Ovary (tissue), 9 donors: Measurements from ENCODE around the gene GIMAP8. TPM values are rescaled to one million over a fixed set of nuclear protein-coding genes. Genes with fewer than 3 reads are reported as not detected.

Source experiments
- DNase-seq, 5 donors: peaks; one replicate each; pipeline ENCODE4 v3.0.0-alpha.2; 2019 to 2020
- H3K27ac ChIP-seq, 2 donors: fragments of 200-600 bp; one replicate each; pipeline versions ENCODE4 v1.5.1 to v1.8.0; 2019 to 2022
- H3K27me3 ChIP-seq: fragments of 200-600 bp; one replicate; pipeline ENCODE4 v1.8.0; 2022
- H3K36me3 ChIP-seq: fragments of 200-600 bp; sonication (generic); one replicate; pipeline ENCODE4 v1.5.1; 2019
- H3K4me1 ChIP-seq: one replicate; pipeline ENCODE4 v1.8.1; 2013; ENCODE audit warnings: mild to moderate bottlenecking, moderate library complexity; ENCODE audit not compliant: insufficient read depth
- H3K4me3 ChIP-seq: fragments of 200-600 bp; sonication (generic); one replicate; pipeline ENCODE4 v1.5.1; 2017
- H3K9me3 ChIP-seq, 2 donors: fragments of 200-600 bp in 1 of 2; sonication (generic) in 1 of 2; one replicate each; pipeline versions ENCODE4 v1.5.1 to v1.8.1; 2013 to 2019; ENCODE audit warnings: mild to moderate bottlenecking in 1 of 2, moderate library complexity in 1 of 2
- EP300 ChIP-seq: sonication (generic); formaldehyde crosslinking; IDR thresholded peaks from one replicate; pipeline ENCODE4 v1.6.1; 2017; ENCODE audit warnings: antibody characterized with exemption
- POLR2A ChIP-seq: fragments of 450-650 bp; IDR thresholded peaks from one replicate; pipeline ENCODE4 v1.6.1; 2017; ENCODE audit warnings: antibody characterized with exemption, mild to moderate bottlenecking, moderate library complexity
- WGBS, 3 donors: extraction: QIAGEN DNeasy Blood & Tissue Kit in 1 of 3; methylation state at CpG; one replicate each; pipeline versions ENCODE4 v1.1.5 to v1.1.7; 2013 to 2017; 5-methylcytosine and 5-hydroxymethylcytosine counted together
- intact Hi-C, 4 donors: fragments of 100-400 bp; cut with DNase I; formaldehyde crosslinking; loops; one replicate each; pipeline versions ENCODE4 v1.11.0 to v1.15.1; 2022 to 2023
- polyA plus RNA-seq, 2 donors: library from polyadenylated mRNA; stranded (reverse); fragments of 200-250 nt in 1 of 2; fragments of 350-450 nt in 1 of 2; fragmentation: Illumina TruSeq in 1 of 2; extraction: RNeasy Lipid Tissue Mini Kit (QIAGEN cat#74804) in 1 of 2; gene quantifications; one replicate each; pipeline ENCODE4 v1.2.3, GENCODE V29; 2013 to 2014
- total RNA-seq, 7 donors: library from RNA; depleted of rRNA in 2 of 7; stranded (reverse); fragments of >200 nt in 2 of 7; fragmentation: NEBNext Ultra II Directional in 3 of 7; extraction: Animal tissue kit (Norgen Biotek cat#: 25700) in 3 of 7; gene quantifications; one replicate each; pipeline versions ENCODE4 v1.1.0 to v1.2.4, GENCODE V29; 2016 to 2023
- TF ChIP-seq, protein P1 (sequence below), 3 donors: fragments of 450-650 bp in 2 of 3; fragments of 200-600 bp in 1 of 3; IDR thresholded peaks; one replicate each; pipeline versions ENCODE4 v1.5.1 to v1.8.0; 2016 to 2022; ENCODE audit warnings: antibody characterized with exemption in 3 of 3, mild to moderate bottlenecking in 1 of 3
- donor health status: DM: no; HTN: no; CAD: no; lungs with moderate emphysema.
- donor health status: DM: no; HTN: no; CAD: no.
- donor health status: Bipolar disorder and iron deficiency.
- donor health status: DM: yes; HTN: yes; CAD: no.
- donor health status: DM: no; HTN: no; CAD: no.
- donor health status: DM: yes; HTN: yes; CAD: no.

Gene GIMAP8
- total and polyA plus RNA-seq, 9 donors: 2.1 to 22.8 (median 6.9) TPM

- intact Hi-C loops: no loop called here
- TF ChIP-seq, protein P1, sequence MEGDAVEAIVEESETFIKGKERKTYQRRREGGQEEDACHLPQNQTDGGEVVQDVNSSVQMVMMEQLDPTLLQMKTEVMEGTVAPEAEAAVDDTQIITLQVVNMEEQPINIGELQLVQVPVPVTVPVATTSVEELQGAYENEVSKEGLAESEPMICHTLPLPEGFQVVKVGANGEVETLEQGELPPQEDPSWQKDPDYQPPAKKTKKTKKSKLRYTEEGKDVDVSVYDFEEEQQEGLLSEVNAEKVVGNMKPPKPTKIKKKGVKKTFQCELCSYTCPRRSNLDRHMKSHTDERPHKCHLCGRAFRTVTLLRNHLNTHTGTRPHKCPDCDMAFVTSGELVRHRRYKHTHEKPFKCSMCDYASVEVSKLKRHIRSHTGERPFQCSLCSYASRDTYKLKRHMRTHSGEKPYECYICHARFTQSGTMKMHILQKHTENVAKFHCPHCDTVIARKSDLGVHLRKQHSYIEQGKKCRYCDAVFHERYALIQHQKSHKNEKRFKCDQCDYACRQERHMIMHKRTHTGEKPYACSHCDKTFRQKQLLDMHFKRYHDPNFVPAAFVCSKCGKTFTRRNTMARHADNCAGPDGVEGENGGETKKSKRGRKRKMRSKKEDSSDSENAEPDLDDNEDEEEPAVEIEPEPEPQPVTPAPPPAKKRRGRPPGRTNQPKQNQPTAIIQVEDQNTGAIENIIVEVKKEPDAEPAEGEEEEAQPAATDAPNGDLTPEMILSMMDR (IDR thresholded peaks at IDR 0.05): no peak
- TF ChIP-seq POLR2A: no peak
- no peak for TF ChIP-seq EP300
- Histone ChIP-seq H3K4me3 (no peak overlapping the region), H3K9me3 (no peaks in the 10 kb centered on the region), H3K36me3 (no peaks in the 10 kb centered on the region), H3K27me3 (no peaks in the 10 kb centered on the region), H3K4me1 (no peaks in the 10 kb centered on the region), H3K27ac (no peak overlapping the region)
- WGBS, 3 donors: 79 to 93% (median 93%) methylated on average over 1 of the region's 1 CpG
- no peak for DNase-seq
Measured at GRCh38 chr7:150458235-150458634, 7.8 kb downstream of the GIMAP8 start.

GRCh38 chr7:150458756-150459155, 8.3 kb downstream of the GIMAP8 start:
- Histone ChIP-seq H3K27ac (no peak overlapping the region), H3K9me3 (peaks cover 0 to 4% of the 10 kb centered on the region in 2 donors), H3K4me3 (no peak overlapping the region), H3K27me3 (no peaks in the 10 kb centered on the region), H3K36me3 (no peaks in the 10 kb centered on the region), H3K4me1 (no peaks in the 10 kb centered on the region)
- 69 to 85% (median 77%) methylated on average over 1 of the region's 1 CpG for WGBS, 3 donors
- DNase-seq: no peak
- TF ChIP-seq EP300: no peak
- TF ChIP-seq, protein P1 (IDR thresholded peaks at IDR 0.05): no peak
- TF ChIP-seq POLR2A: no peak
- intact Hi-C loops: no loop called here

DNA sequence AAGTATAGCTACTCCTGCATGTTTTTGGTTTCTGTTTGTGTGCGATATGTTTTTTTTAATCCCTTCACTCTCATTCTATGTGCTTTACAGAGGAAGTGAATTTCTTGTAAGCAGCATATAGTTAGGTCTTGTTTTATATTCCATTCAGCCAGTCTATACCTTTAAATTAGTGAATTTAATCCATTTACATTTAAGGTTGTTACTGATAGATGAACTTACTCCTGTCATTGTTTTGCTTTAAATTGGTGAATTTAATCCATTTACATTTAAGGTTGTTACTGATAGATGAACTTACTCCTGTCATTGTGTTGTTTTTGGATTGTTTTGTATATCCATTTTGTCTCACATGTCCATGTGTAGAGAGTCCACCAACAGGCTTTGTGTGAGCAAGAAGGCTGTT, 11.1 kb downstream of the GIMAP8 start:
- H3K4me3 ChIP-seq: no peak overlapping the region
- no peaks in the 10 kb centered on the region for H3K4me1 ChIP-seq
- 91 to 96% (median 93%) methylated on average over 1 of the region's 1 CpG for WGBS, 3 donors
- TF ChIP-seq, protein P1 (IDR thresholded peaks at IDR 0.05): no peak
- TF ChIP-seq POLR2A: no peak
- TF ChIP-seq EP300: no peak
- intact Hi-C loops: no loop called here
- H3K27ac ChIP-seq: no peak overlapping the region
- no peaks in the 10 kb centered on the region for H3K27me3 ChIP-seq
- no peaks in the 10 kb centered on the region for H3K36me3 ChIP-seq
- no peak for DNase-seq
- peaks cover 0 to 6% of the 10 kb centered on the region in 2 donors for H3K9me3 ChIP-seq

- H3K27ac ChIP-seq: no peak overlapping the region
- DNase-seq: no peak
- H3K9me3 ChIP-seq: peaks cover 0 to 6% of the 10 kb centered on the region in 2 donors
- TF ChIP-seq POLR2A (no peak), EP300 (no peak)
- no peak overlapping the region for H3K4me3 ChIP-seq
- intact Hi-C loops: no loop called here
- H3K27me3 ChIP-seq: no peaks in the 10 kb centered on the region
- no peaks in the 10 kb centered on the region for H3K36me3 ChIP-seq
- H3K4me1 ChIP-seq: no peaks in the 10 kb centered on the region
Measured at GRCh38 chr7:150462413-150462812, 12.0 kb downstream of the GIMAP8 start.

DNA sequence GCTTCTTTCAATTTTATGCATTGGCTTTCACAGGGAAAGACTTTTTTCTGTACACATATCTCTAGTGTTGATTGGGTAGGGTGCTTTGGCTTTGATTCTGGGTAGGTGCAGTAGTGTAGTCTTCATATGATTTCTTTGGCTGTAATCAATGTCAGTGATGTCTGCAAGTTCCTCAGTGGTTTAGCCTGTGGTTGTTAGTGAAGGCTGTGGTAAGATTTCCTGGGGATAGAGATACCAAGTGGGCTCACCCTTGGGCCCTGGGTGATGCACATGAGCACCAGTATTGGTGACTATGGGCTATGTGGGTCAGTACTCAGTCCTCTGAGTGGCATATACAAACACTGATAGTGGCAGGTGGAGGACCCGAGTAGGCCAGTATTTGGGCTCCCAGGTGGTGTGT, 13.0 kb downstream of the GIMAP8 start:
- no peak overlapping the region for H3K4me3 ChIP-seq
- H3K36me3 ChIP-seq: no peaks in the 10 kb centered on the region
- TF ChIP-seq, protein P1 (IDR thresholded peaks at IDR 0.05): no peak
- no peak for TF ChIP-seq POLR2A
- no peak for TF ChIP-seq EP300
- WGBS, 3 donors: 77 to 91% (median 78%) methylated on average over 1 of the region's 1 CpG
- no peak for DNase-seq
- H3K9me3 ChIP-seq: peaks cover 0 to 6% of the 10 kb centered on the region in 2 donors
- intact Hi-C loops: no loop called here
- H3K27me3 ChIP-seq: no peaks in the 10 kb centered on the region
- no peaks in the 10 kb centered on the region for H3K4me1 ChIP-seq
- no peak overlapping the region for H3K27ac ChIP-seq
